22Rv1 (cell line): ENCODE results near the gene UBD.

Experiments used
- CTCF ChIP-seq: fragments of 450-650 bp; IDR thresholded peaks from 2 replicates; pipeline ENCODE4 v1.5.1; 2017; ENCODE audit warnings: mild to moderate bottlenecking
- ZFX ChIP-seq: fragments of 450-650 bp; IDR thresholded peaks from 2 replicates; pipeline ENCODE4 v1.6.1; 2017; ENCODE audit warnings: antibody characterized with exemption, borderline replicate concordance

GRCh38 chr6:29554764-29555163, 4.8 kb downstream of the UBD start:
- TF ChIP-seq CTCF (no peak), ZFX (no peak)
